Panc1 (cell line): ENCODE results near the gene FTL. TPM values are rescaled to one million over a fixed set of nuclear protein-coding genes. Genes with fewer than 3 reads are reported as not detected.

Experiments used
- ATAC-seq: fragments of 200-7000 bp; cut with Tn5 transposase; 2 replicates; pipeline ENCODE4 v1.9.1; 2020; ENCODE audit warnings: mild to moderate bottlenecking, moderate library complexity
- BruUV-seq: library from RNA; stranded (reverse); fragments of 400-500 nt; replicated peaks from 2 replicates; lab custom pipeline; 2021; lab: Mats Ljungman, UMichigan
- CTCF ChIA-PET: fragments of 300-600 bp; sonication (Branson Sonifier 250); formaldehyde crosslinking; loops from one replicate; lab custom pipeline; 2022; ENCODE audit warnings: antibody characterized with exemption; lab: Charles Lee
- POLR2A ChIA-PET: fragments of 300-600 bp; sonication (Branson Sonifier 250); formaldehyde crosslinking; loops from one replicate; lab custom pipeline; 2022; ENCODE audit warnings: antibody characterized with exemption; lab: Charles Lee
- DNase-seq: peaks from one replicate; pipeline ENCODE4 v3.0.0-alpha.2; 2010; ENCODE audit warnings: low read depth, low spot score
- H3K27ac ChIP-seq: 2 replicates; pipeline ENCODE4 v1.5.1; 2011; ENCODE audit warnings: mild to moderate bottlenecking, low read length, inconsistent platforms
- H3K27me3 ChIP-seq: fragments of 200-500 bp; sonication (Bioruptor generic); 2 replicates; pipeline ENCODE4 v1.6.0; 2014; ENCODE audit warnings: low read length, inconsistent platforms; ENCODE audit not compliant: control insufficient read depth, insufficient read depth
- H3K36me3 ChIP-seq: fragments of 200-500 bp; sonication (Bioruptor generic); 2 replicates; pipeline ENCODE4 v1.5.1; 2014; ENCODE audit warnings: inconsistent platforms, mild to moderate bottlenecking, low read length, moderate library complexity; ENCODE audit not compliant: control insufficient read depth, insufficient read depth
- H3K4me1 ChIP-seq: 2 replicates; pipeline ENCODE4 v1.5.1; 2011; ENCODE audit warnings: inconsistent platforms, mild to moderate bottlenecking, low read length, moderate library complexity; ENCODE audit not compliant: control insufficient read depth, insufficient read depth
- H3K4me3 ChIP-seq, 2 experiments: 2 replicates each; pipeline ENCODE4 v1.5.1; 2011 to 2012; ENCODE audit warnings: low read depth in 2 of 2, low read length in 2 of 2, mild to moderate bottlenecking in 2 of 2, inconsistent platforms in 1 of 2, moderate library complexity in 1 of 2
- H3K9me3 ChIP-seq: fragments of 200-500 bp; sonication (Bioruptor generic); 2 replicates; pipeline ENCODE4 v1.5.1; 2014; ENCODE audit warnings: low read depth, mild to moderate bottlenecking, inconsistent platforms, low read length, moderate library complexity; ENCODE audit not compliant: control insufficient read depth, insufficient read depth
- CTCF ChIP-seq: fragments of 450-650 bp; IDR thresholded peaks from 2 replicates; pipeline ENCODE4 v1.5.1; 2017; ENCODE audit warnings: mild to moderate bottlenecking
- POLR2AphosphoS5 ChIP-seq: IDR thresholded peaks from 2 replicates; pipeline ENCODE4 v1.6.1; 2012; ENCODE audit warnings: mild to moderate bottlenecking, low read depth, low read length, moderate library complexity
- SIN3A ChIP-seq: IDR thresholded peaks from 2 replicates; pipeline ENCODE4 v1.6.1; 2012; ENCODE audit warnings: low read depth, mild to moderate bottlenecking, low read length, moderate library complexity, borderline replicate concordance; ENCODE audit not compliant: insufficient read depth
- TCF7L2 ChIP-seq: IDR thresholded peaks from 2 replicates; pipeline ENCODE4 v1.6.1; 2011; ENCODE audit warnings: mild to moderate bottlenecking, low read depth, low read length, inconsistent platforms
- in situ Hi-C: cut with HindIII; loops from 2 replicates; pipeline ENCODE4 v1.10.0; 2016; ENCODE audit warnings: low sequenced_read_pairs, low pct_unique_long_range_greater_than_20kb
- intact Hi-C: fragments of 100-400 bp; cut with micrococcal nuclease; formaldehyde crosslinking; loops from one replicate; pipeline ENCODE4 v1.10.0; 2022; ENCODE audit not compliant: unreplicated experiment
- total RNA-seq: library from RNA; stranded (reverse); gene quantifications from one replicate; pipeline ENCODE4 v1.2.1, GENCODE V29; 2021; ENCODE audit not compliant: unreplicated experiment
- TF ChIP-seq, protein P1 (sequence below), 2 experiments: IDR thresholded peaks; 2 replicates each; pipeline ENCODE4 v1.6.1; 2011 to 2012; ENCODE audit warnings: low read depth in 2 of 2, control low read depth in 1 of 2, low read length in 1 of 2, mild to moderate bottlenecking in 1 of 2, moderate library complexity in 1 of 2; ENCODE audit not compliant: insufficient read depth in 1 of 2

FTL gene
- total RNA-seq, 1 experiment from 2014 or later, result 1,332 TPM

DNA sequence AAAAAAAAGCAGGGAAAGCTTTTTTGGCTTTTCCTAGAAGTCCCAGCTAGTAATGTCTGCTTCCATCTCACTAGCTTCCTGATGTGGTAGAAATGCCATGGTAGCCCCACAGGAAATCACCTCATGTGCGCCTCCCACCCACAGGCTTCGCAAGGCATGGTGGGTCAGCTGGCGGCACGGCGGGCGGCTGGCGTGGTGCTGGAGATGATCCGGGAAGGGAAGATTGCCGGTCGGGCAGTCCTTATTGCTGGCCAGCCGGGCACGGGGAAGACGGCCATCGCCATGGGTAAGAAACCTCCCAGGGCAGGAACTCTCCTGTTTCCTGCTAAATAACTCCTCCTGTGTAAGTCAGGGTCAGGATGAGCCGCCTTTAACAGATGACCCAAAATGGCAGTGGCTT lies 39.0 kb downstream of the FTL start:
- Histone ChIP-seq H3K27me3 (no peaks in the 10 kb centered on the region), H3K27ac (no peak overlapping the region), H3K4me1 (no peaks in the 10 kb centered on the region), H3K4me3 (no peak overlapping the region), H3K9me3 (no peaks in the 10 kb centered on the region), H3K36me3 (peaks cover 4% of the 10 kb centered on the region; the same call in 1 of the 2 replicates)
- intact Hi-C loops, result no loop called here
- ChIA-PET CTCF (no interaction called here), POLR2A (no interaction called here)
- ATAC-seq, result no peak
- DNase-seq, result no peak
- in situ Hi-C loops, result no loop called here
- no TSS peak for BruUV-seq
- TF ChIP-seq TCF7L2, result no peak
- TF ChIP-seq POLR2AphosphoS5, result no peak
- TF ChIP-seq CTCF, result no peak
- no peak for TF ChIP-seq SIN3A
- TF ChIP-seq, protein P1, sequence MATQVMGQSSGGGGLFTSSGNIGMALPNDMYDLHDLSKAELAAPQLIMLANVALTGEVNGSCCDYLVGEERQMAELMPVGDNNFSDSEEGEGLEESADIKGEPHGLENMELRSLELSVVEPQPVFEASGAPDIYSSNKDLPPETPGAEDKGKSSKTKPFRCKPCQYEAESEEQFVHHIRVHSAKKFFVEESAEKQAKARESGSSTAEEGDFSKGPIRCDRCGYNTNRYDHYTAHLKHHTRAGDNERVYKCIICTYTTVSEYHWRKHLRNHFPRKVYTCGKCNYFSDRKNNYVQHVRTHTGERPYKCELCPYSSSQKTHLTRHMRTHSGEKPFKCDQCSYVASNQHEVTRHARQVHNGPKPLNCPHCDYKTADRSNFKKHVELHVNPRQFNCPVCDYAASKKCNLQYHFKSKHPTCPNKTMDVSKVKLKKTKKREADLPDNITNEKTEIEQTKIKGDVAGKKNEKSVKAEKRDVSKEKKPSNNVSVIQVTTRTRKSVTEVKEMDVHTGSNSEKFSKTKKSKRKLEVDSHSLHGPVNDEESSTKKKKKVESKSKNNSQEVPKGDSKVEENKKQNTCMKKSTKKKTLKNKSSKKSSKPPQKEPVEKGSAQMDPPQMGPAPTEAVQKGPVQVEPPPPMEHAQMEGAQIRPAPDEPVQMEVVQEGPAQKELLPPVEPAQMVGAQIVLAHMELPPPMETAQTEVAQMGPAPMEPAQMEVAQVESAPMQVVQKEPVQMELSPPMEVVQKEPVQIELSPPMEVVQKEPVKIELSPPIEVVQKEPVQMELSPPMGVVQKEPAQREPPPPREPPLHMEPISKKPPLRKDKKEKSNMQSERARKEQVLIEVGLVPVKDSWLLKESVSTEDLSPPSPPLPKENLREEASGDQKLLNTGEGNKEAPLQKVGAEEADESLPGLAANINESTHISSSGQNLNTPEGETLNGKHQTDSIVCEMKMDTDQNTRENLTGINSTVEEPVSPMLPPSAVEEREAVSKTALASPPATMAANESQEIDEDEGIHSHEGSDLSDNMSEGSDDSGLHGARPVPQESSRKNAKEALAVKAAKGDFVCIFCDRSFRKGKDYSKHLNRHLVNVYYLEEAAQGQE (IDR thresholded peaks at IDR 0.05; ENCODE audit: insufficient read depth in 1 of 2, low read depth in 2 of 2, low read length in 1 of 2), result no peak

DNA sequence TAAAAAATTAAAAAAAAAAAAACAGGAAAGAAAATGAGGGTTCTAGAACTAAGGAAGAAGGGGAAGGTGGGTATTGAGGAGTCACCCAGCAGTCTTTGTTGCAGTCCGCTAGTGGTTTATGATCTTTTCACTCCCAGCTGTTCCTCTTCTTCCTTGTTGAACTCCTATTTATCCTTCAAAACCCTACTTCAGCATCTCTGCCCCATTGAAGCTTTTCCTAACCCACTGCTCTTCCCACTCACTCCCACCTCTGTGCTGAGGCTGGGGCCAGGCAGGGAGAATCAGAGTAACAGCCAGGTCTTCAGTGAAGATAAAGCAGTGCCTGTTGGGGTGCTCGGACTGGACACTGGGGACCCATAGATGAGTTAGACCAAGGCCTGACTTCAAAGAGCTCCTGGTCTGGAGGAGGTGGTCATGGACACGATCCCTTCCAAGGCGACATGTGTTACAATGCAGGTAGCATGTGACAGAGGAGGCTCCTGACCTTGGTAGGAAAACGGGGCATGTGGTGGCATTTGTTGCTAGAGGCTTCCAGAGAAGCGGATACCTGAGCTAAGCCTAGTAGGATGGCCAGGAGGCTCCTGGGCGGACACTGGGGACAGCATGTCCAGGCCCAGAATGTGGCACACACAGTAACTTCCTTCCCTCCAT lies 40.0 kb downstream of the FTL start:
- intact Hi-C loops, result no loop called here
- TSS peak; percentile 70 for BruUV-seq
- H3K27me3 ChIP-seq, result no peaks in the 10 kb centered on the region

More for the DNA sequence above, 40.0 kb downstream of the FTL start:
- ATAC-seq (no peak), DNase-seq (no peak)
- Histone ChIP-seq H3K27ac (no peak overlapping the region), H3K36me3 (peaks cover 4% of the 10 kb centered on the region), H3K9me3 (no peaks in the 10 kb centered on the region), H3K4me1 (no peaks in the 10 kb centered on the region), H3K4me3 (no peak overlapping the region)
- in situ Hi-C loops, result no loop called here
- ChIA-PET POLR2A (no interaction called here), CTCF (interaction anchor here (0.5 to 0.7 kb wide), 2 partner anchors 16 to 267 kb away, joined by 3 read pairs; no protein-coding TSS in a partner anchor)
- TF ChIP-seq, protein P1 (IDR thresholded peaks at IDR 0.05; ENCODE audit: insufficient read depth in 1 of 2, low read depth in 2 of 2, low read length in 1 of 2), result no peak
- TF ChIP-seq POLR2AphosphoS5 (no peak), SIN3A (no peak), TCF7L2 (no peak), CTCF (no peak)
